PC-9 (cell line): ENCODE measurements around the gene TMEM161B. TPM values are rescaled to one million over a fixed set of nuclear protein-coding genes. Genes with fewer than 3 reads are reported as not detected.

Source experiments
- BruUV-seq: library from RNA; stranded (reverse); fragments of 400-500 nt; replicated peaks from 2 replicates; lab custom pipeline; 2021; lab: Mats Ljungman, UMichigan
- CTCF ChIA-PET: fragments of 300-600 bp; sonication (Branson Sonifier 250); formaldehyde crosslinking; loops from one replicate; lab custom pipeline; 2022; ENCODE audit warnings: antibody characterized with exemption; lab: Charles Lee
- POLR2A ChIA-PET: fragments of 300-600 bp; sonication (Branson Sonifier 250); formaldehyde crosslinking; loops from one replicate; lab custom pipeline; 2022; ENCODE audit warnings: antibody characterized with exemption; ENCODE audit not compliant: unreplicated experiment; lab: Charles Lee
- DNase-seq, 2 experiments: peaks; one replicate each; pipeline versions ENCODE4 v3.0.0 to v3.0.0-alpha.2; 2015 to 2022; ENCODE audit warnings: mixed read lengths in 1 of 2
- H2AFZ ChIP-seq: fragments of 200-600 bp; sonication (generic); 2 replicates; pipeline ENCODE4 v1.8.1; 2017; ENCODE audit warnings: antibody characterized with exemption
- H3F3A ChIP-seq: fragments of 200-600 bp; sonication (generic); 2 replicates; pipeline ENCODE4 v1.8.1; 2017; ENCODE audit warnings: antibody characterized with exemption, mild to moderate bottlenecking, low read depth; ENCODE audit not compliant: insufficient read depth
- H3K27ac ChIP-seq: fragments of 200-600 bp; sonication (generic); 2 replicates; pipeline ENCODE4 v1.6.1; 2016; ENCODE audit warnings: mixed run types
- H3K27me3 ChIP-seq: fragments of 200-600 bp; sonication (generic); 2 replicates; pipeline ENCODE4 v1.6.1; 2016; ENCODE audit warnings: low read depth, mixed run types; ENCODE audit not compliant: insufficient read depth
- H3K36me3 ChIP-seq: fragments of 200-600 bp; sonication (generic); 2 replicates; pipeline ENCODE4 v1.6.1; 2016; ENCODE audit warnings: low read depth, mixed run types
- H3K4me1 ChIP-seq: fragments of 200-600 bp; sonication (generic); replicated peaks from 2 replicates; pipeline ENCODE4 v1.6.1; 2016; ENCODE audit warnings: mixed run types; ENCODE audit not compliant: insufficient read depth
- H3K4me2 ChIP-seq: fragments of 200-600 bp; sonication (generic); 2 replicates; pipeline ENCODE4 v1.6.1; 2017; ENCODE audit warnings: mixed run types
- H3K4me3 ChIP-seq: fragments of 200-600 bp; sonication (generic); 2 replicates; pipeline ENCODE4 v1.6.1; 2016; ENCODE audit warnings: mixed run types
- H3K79me2 ChIP-seq: fragments of 200-600 bp; sonication (generic); 2 replicates; pipeline ENCODE4 v1.6.1; 2017; ENCODE audit warnings: low read depth, mixed run types
- H3K9me2 ChIP-seq: fragments of 200-600 bp; sonication (generic); 2 replicates; pipeline ENCODE4 v1.8.1; 2017; ENCODE audit warnings: mild to moderate bottlenecking; ENCODE audit not compliant: insufficient read depth
- H3K9me3 ChIP-seq: fragments of 200-600 bp; sonication (generic); 2 replicates; pipeline ENCODE4 v1.8.1; 2016; ENCODE audit warnings: low read depth; ENCODE audit not compliant: insufficient read depth
- H4K20me1 ChIP-seq: fragments of 200-600 bp; sonication (generic); 2 replicates; pipeline ENCODE4 v1.8.1; 2017; ENCODE audit not compliant: insufficient read depth
- CTCF ChIP-seq: fragments of 200-600 bp; sonication (generic); conservative IDR thresholded peaks from 2 replicates; pipeline ENCODE4 v1.6.1; 2017; ENCODE audit warnings: mixed run types, antibody characterized with exemption, mild to moderate bottlenecking, moderate library complexity
- EZH2 ChIP-seq: fragments of 200-600 bp; sonication (generic); IDR thresholded peaks from 2 replicates; pipeline ENCODE4 v1.8.0; 2017; ENCODE audit warnings: antibody characterized with exemption, low read depth
- intact Hi-C: fragments of 100-400 bp; cut with micrococcal nuclease; formaldehyde crosslinking; loops from one replicate; pipeline ENCODE4 v1.10.0; 2022; ENCODE audit not compliant: unreplicated experiment
- total RNA-seq: library from RNA; stranded (reverse); gene quantifications from 2 replicates; pipeline ENCODE4 v1.2.3, GENCODE V29; 2021

Gene TMEM161B
- total RNA-seq, 1 experiment from 2014 or later: 24.8 TPM

- CTCF ChIA-PET: no interaction called here
- Histone ChIP-seq H3K9me3 (no peaks in the 10 kb centered on the region), H3K4me2 (no peak overlapping the region), H3K4me3 (no peak overlapping the region), H4K20me1 (no peaks in the 10 kb centered on the region), H3K27ac (no peak overlapping the region), H2AFZ (no peak overlapping the region), H3K79me2 (no peaks in the 10 kb centered on the region), H3K4me1 (peaks cover 10% of the 10 kb centered on the region), H3K27me3 (no peaks in the 10 kb centered on the region), H3F3A (peaks cover 4% of the 10 kb centered on the region; the same call in 1 of the 2 replicates), H3K36me3 (no peaks in the 10 kb centered on the region), H3K9me2 (no peaks in the 10 kb centered on the region)
- no peak for DNase-seq
- POLR2A ChIA-PET: no interaction called here
- TF ChIP-seq EZH2 (no peak), CTCF (no peak)
- intact Hi-C loops: no loop called here
- BruUV-seq: no TSS peak
Measured at GRCh38 chr5:88287302-88287701, 18.7 kb upstream of the TMEM161B start.

DNA sequence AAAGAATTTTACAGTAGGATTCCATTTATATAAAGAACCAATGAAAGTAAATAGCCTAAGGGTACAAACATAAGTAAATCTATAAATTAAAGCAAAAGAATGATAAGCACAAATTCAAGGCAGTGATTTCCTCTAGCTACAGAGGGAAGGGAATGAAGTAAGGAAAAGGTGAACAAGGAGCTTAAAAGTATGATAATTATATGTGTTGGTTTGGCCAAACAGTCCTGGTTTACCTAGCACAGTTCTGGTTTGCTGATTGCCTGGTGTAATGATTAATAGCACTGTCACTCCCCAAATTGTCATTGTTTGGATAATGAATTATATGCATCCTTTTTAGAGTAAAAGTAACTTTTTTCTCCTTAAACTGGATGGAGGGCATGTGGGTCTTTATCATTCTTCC is 15.0 kb upstream of the TMEM161B start:
- Histone ChIP-seq H3K27me3 (no peaks in the 10 kb centered on the region), H3K27ac (no peak overlapping the region; the same call in 1 of the 2 replicates), H3K9me3 (no peaks in the 10 kb centered on the region), H2AFZ (no peak overlapping the region), H3K9me2 (no peaks in the 10 kb centered on the region), H3K4me3 (no peak overlapping the region), H3K79me2 (no peaks in the 10 kb centered on the region), H3K4me2 (no peak overlapping the region), H3F3A (peaks cover 4% of the 10 kb centered on the region; the same call in 1 of the 2 replicates), H3K4me1 (peaks cover 10% of the 10 kb centered on the region), H4K20me1 (no peaks in the 10 kb centered on the region), H3K36me3 (no peaks in the 10 kb centered on the region)
- intact Hi-C loops: no loop called here
- BruUV-seq: no TSS peak
- CTCF ChIA-PET: interaction anchor here (1.0 kb wide), 1 partner anchor 407 kb away, joined by 3 read pairs; no protein-coding TSS in a partner anchor
- peak in 1 of 2 experiments; percentile 38 for DNase-seq
- TF ChIP-seq CTCF (no peak), EZH2 (no peak)
- POLR2A ChIA-PET: interaction anchor here (0.7 kb wide), 1 partner anchor 23 kb away, joined by 3 read pairs; no protein-coding TSS in a partner anchor

DNA sequence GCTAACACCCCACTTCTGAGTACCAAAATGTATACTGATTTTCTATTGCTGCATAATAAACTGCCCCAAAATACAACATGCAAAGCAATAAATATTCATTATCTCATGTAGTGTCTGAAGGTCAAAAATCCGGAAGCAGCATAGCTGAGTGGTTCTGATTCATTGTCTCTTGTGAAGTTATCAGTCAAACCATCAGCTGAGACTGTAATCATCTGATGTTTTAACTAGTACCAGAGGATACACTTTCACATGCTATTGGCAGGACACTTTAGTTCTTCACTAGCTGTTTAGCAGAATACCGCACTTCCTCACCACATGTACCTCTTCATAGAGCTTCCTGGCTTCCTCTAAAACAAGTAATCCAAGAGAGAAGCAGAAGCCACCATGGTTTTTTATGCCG is 12.7 kb upstream of the TMEM161B start:
- DNase-seq: no peak
- TF ChIP-seq CTCF (no peak), EZH2 (no peak)
- no peak overlapping the region for H3K27ac ChIP-seq
- H3K4me3 ChIP-seq: no peak overlapping the region
- H3K4me1 ChIP-seq: peaks cover 10% of the 10 kb centered on the region
- H3K79me2 ChIP-seq: no peaks in the 10 kb centered on the region
- no peaks in the 10 kb centered on the region for H3K9me2 ChIP-seq
- H3K36me3 ChIP-seq: peaks cover 8% of the 10 kb centered on the region; the same call in 1 of the 2 replicates
- POLR2A ChIA-PET: no interaction called here
- CTCF ChIA-PET: no interaction called here
- no peak overlapping the region for H2AFZ ChIP-seq
- BruUV-seq: no TSS peak
- peaks cover 4% of the 10 kb centered on the region; the same call in 1 of the 2 replicates for H3F3A ChIP-seq
- no peaks in the 10 kb centered on the region for H3K9me3 ChIP-seq
- no peaks in the 10 kb centered on the region for H3K27me3 ChIP-seq
- H3K4me2 ChIP-seq: no peak overlapping the region
- H4K20me1 ChIP-seq: no peaks in the 10 kb centered on the region
- intact Hi-C loops: no loop called here
